GM19452 (cell line): ENCODE data around the gene METTL24.

Source experiments
- ATAC-seq: cut with Tn5 transposase; IDR thresholded peaks from one replicate; pipeline ENCODE4 v1.9.1; 2021; ENCODE audit not compliant: unreplicated experiment

The METTL24 gene

GRCh38 chr6:110340392-110340965, 17.7 kb downstream of the METTL24 start:
- ATAC-seq = no peak

GRCh38 chr6:110338820-110339470, 19.2 kb downstream of the METTL24 start:
- ATAC-seq = no peak

- no peak for ATAC-seq
These were observed 20.7 kb downstream of the METTL24 start for GRCh38 chr6:110337486-110337885.

- no peak for ATAC-seq
These were observed 23.5 kb downstream of the METTL24 start for GRCh38 chr6:110334423-110335180.

- no peak for ATAC-seq
These were observed 25.9 kb downstream of the METTL24 start for GRCh38 chr6:110332281-110332680.

GRCh38 chr6:110331816-110332215, 26.3 kb downstream of the METTL24 start:
- no peak for ATAC-seq

- ATAC-seq = no peak
These were observed 26.8 kb downstream of the METTL24 start for GRCh38 chr6:110331390-110331789.

- ATAC-seq = no peak
These were observed 28.3 kb downstream of the METTL24 start for GRCh38 chr6:110329714-110330436.

- no peak for ATAC-seq
These were observed 28.8 kb downstream of the METTL24 start for GRCh38 chr6:110329348-110329713.

- ATAC-seq = no peak
These were observed 29.9 kb downstream of the METTL24 start for GRCh38 chr6:110328259-110328658.

- no peak for ATAC-seq
These were observed 30.8 kb downstream of the METTL24 start for GRCh38 chr6:110327391-110327790.

GRCh38 chr6:110326609-110327008, 31.5 kb downstream of the METTL24 start:
- no peak for ATAC-seq

GRCh38 chr6:110326057-110326456, 32.1 kb downstream of the METTL24 start:
- ATAC-seq = no peak

- ATAC-seq = no peak
These were observed 33.0 kb downstream of the METTL24 start for GRCh38 chr6:110325197-110325596.

- ATAC-seq = no peak
These were observed 33.6 kb downstream of the METTL24 start for GRCh38 chr6:110324548-110324947.

- ATAC-seq = no peak
These were observed 34.9 kb downstream of the METTL24 start for GRCh38 chr6:110323258-110323657.

- ATAC-seq = no peak
These were observed 35.3 kb downstream of the METTL24 start for GRCh38 chr6:110322874-110323242.

GRCh38 chr6:110322151-110322873, 35.8 kb downstream of the METTL24 start:
- no peak for ATAC-seq

GRCh38 chr6:110320307-110320706, 37.8 kb downstream of the METTL24 start:
- ATAC-seq = no peak

GRCh38 chr6:110319843-110320242, 38.3 kb downstream of the METTL24 start:
- no peak for ATAC-seq

GRCh38 chr6:110319381-110319780, 38.8 kb downstream of the METTL24 start:
- ATAC-seq = no peak
